Activated CD4-positive, alpha-beta T cell treated with anti-CD3 and anti-CD28 coated beads, Interleukin-2, amount 10 ng/mL, durations not matched to agents 7 days and 5 days (primary cell): ENCODE measurements around the gene DACH1. TPM values are rescaled to one million over a fixed set of nuclear protein-coding genes. Genes with fewer than 3 reads are reported as not detected.

Experiments
- CTCF ChIA-PET: fragments of 350-600 bp; sonication (Branson Sonifier 250); formaldehyde crosslinking; loops from one replicate; lab custom pipeline; 2021; ENCODE audit warnings: antibody characterized with exemption; lab: Charles Lee
- POLR2A ChIA-PET: fragments of 350-600 bp; sonication (Branson Sonifier 250); formaldehyde crosslinking; loops from one replicate; lab custom pipeline; 2021; ENCODE audit warnings: antibody characterized with exemption; lab: Charles Lee
- DNase-seq: peaks from one replicate; pipeline ENCODE4 v3.0.0-alpha.2; 2020
- H3K27ac Mint-ChIP-seq: one replicate; pipeline ENCODE4 v1.8.0; 2021; ENCODE audit warnings: mild to moderate bottlenecking, moderate library complexity, mixed read lengths
- H3K27me3 Mint-ChIP-seq: one replicate; pipeline ENCODE4 v1.8.0; 2021; ENCODE audit warnings: mixed read lengths
- H3K36me3 Mint-ChIP-seq: one replicate; pipeline ENCODE4 v1.8.0; 2021; ENCODE audit warnings: low read depth, mixed read lengths
- H3K4me1 Mint-ChIP-seq: one replicate; pipeline ENCODE4 v1.8.0; 2021; ENCODE audit warnings: mixed read lengths
- H3K4me3 Mint-ChIP-seq: one replicate; pipeline ENCODE4 v1.8.0; 2021; ENCODE audit warnings: mild to moderate bottlenecking, moderate library complexity, mixed read lengths
- H3K9me3 Mint-ChIP-seq: one replicate; pipeline ENCODE4 v1.8.0; 2021; ENCODE audit warnings: mixed read lengths
- total RNA-seq, 2 experiments: library from RNA; stranded (reverse); gene quantifications; one replicate each; pipeline ENCODE4 v1.2.3, GENCODE V29; 2021

DACH1 gene
- total RNA-seq, 2 experiments from 2014 or later, result not detected

DNA sequence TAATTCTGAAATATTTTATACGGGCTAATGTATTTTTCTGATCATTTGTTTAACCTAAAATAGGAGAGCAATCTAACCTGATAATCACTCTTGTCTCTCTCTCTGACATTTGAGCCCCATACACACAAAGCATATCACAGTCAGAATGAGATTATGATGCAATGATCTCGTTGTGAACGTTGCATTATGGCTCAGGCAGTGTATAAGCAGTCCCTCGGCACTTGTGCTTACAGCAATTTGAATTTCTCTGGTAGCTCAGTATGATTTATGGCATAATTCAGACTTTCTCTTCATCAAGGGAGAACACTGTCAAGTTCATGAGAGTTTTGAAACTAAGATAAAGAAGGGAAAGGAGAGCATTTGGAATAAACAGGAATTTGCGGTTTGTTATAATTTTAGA lies 256.1 kb downstream of the DACH1 start:
- Mint-ChIP-seq H3K27me3 (no peaks in the 10 kb centered on the region), H3K4me1 (peaks cover 6% of the 10 kb centered on the region), H3K36me3 (no peaks in the 10 kb centered on the region), H3K4me3 (no peak overlapping the region), H3K27ac (no peak overlapping the region), H3K9me3 (no peaks in the 10 kb centered on the region)
- ChIA-PET CTCF (no interaction called here), POLR2A (no interaction called here)
- no peak for DNase-seq

DNA sequence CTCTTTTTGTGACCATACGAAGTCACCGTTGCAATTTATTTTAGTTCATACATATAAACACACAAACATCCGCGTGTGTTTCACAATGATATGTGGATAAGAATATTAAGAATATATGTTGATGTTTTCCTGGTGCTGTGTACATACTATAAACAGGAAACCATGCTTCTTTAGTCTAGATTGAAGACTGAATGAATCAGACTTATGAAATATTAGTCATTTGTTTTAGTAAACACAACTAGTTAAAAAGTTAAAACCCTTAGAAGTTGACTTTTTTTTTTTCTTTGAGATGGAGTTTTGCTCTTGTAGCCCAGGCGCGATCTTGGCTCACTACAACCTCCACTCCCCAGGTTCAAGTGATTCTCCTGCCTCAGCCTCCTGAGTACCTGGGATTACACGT lies 257.7 kb downstream of the DACH1 start:
- no peaks in the 10 kb centered on the region for H3K9me3 Mint-ChIP-seq
- H3K27me3 Mint-ChIP-seq, result no peaks in the 10 kb centered on the region
- no peak overlapping the region for H3K4me3 Mint-ChIP-seq
- H3K36me3 Mint-ChIP-seq, result no peaks in the 10 kb centered on the region
- no peak for DNase-seq
- H3K4me1 Mint-ChIP-seq, result peaks cover 6% of the 10 kb centered on the region
- CTCF ChIA-PET, result no interaction called here
- POLR2A ChIA-PET, result no interaction called here
- H3K27ac Mint-ChIP-seq, result no peak overlapping the region

DNA sequence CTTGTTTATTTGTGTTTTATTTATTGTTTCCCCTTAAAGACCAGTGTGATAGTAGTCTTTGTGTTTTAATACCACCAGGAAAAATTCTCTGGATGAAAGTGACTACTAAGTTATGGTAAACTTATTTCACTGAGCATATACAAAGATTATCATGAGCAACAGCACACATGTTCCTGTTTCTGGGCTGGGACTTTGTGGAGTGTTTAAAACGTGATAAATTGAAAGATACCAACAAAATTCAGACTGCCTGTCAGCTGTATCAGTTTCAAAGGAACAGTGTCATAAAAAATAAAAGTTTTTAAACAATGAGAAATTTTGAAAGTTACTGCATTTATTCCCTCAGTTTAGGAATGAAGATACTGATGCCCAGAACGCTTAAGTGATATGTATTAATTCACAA lies 259.4 kb downstream of the DACH1 start:
- Mint-ChIP-seq H3K4me3 (no peak overlapping the region), H3K9me3 (no peaks in the 10 kb centered on the region), H3K27me3 (no peaks in the 10 kb centered on the region), H3K27ac (no peak overlapping the region), H3K36me3 (no peaks in the 10 kb centered on the region), H3K4me1 (peaks cover 4% of the 10 kb centered on the region)
- no peak for DNase-seq
- CTCF ChIA-PET, result no interaction called here
- POLR2A ChIA-PET, result no interaction called here

- no peaks in the 10 kb centered on the region for H3K36me3 Mint-ChIP-seq
- H3K4me1 Mint-ChIP-seq, result peaks cover 4% of the 10 kb centered on the region
- H3K4me3 Mint-ChIP-seq, result no peak overlapping the region
- POLR2A ChIA-PET, result no interaction called here
- H3K27me3 Mint-ChIP-seq, result no peaks in the 10 kb centered on the region
- CTCF ChIA-PET, result no interaction called here
- no peak for DNase-seq
- H3K9me3 Mint-ChIP-seq, result no peaks in the 10 kb centered on the region
- no peak overlapping the region for H3K27ac Mint-ChIP-seq
Observed at GRCh38 chr13:71606818-71607217, 260.2 kb downstream of the DACH1 start.

- Mint-ChIP-seq H3K36me3 (no peaks in the 10 kb centered on the region), H3K27me3 (no peaks in the 10 kb centered on the region), H3K27ac (no peak overlapping the region), H3K4me3 (no peak overlapping the region), H3K9me3 (no peaks in the 10 kb centered on the region), H3K4me1 (peaks cover 2% of the 10 kb centered on the region)
- CTCF ChIA-PET, result no interaction called here
- POLR2A ChIA-PET, result no interaction called here
- no peak for DNase-seq
Observed at GRCh38 chr13:71605744-71606143, 261.3 kb downstream of the DACH1 start.

DNA sequence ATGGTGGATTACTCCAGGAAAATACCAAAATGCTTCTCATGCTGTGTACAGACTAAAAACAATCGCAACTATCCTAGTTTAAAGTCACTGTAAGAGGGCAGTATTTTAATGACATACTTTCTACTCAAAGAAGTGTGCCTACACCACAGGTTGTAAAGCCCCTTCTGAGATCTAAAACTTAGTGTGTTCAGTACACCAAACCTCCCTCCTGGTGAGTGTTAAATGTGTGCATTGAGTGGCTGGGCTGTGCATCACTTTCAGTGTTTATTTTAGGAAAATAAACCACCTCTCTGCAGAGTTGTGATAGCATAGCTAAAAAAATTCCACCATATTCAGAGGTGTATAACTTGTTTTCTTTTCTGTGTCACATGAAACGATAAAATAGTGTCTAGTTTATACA lies 263.7 kb downstream of the DACH1 start:
- POLR2A ChIA-PET, result no interaction called here
- no peak overlapping the region for H3K27ac Mint-ChIP-seq

GRCh38 chr13:71602344-71602743 lies 264.7 kb downstream of the DACH1 start:
- ChIA-PET POLR2A (no interaction called here), CTCF (no interaction called here)
- H3K9me3 Mint-ChIP-seq, result no peaks in the 10 kb centered on the region
- H3K27me3 Mint-ChIP-seq, result no peaks in the 10 kb centered on the region
- no peaks in the 10 kb centered on the region for H3K4me1 Mint-ChIP-seq
- no peak overlapping the region for H3K4me3 Mint-ChIP-seq
- H3K27ac Mint-ChIP-seq, result no peak overlapping the region
- no peaks in the 10 kb centered on the region for H3K36me3 Mint-ChIP-seq
- DNase-seq, result no peak

More for the DNA sequence above, 263.7 kb downstream of the DACH1 start:
- CTCF ChIA-PET, result no interaction called here
- Mint-ChIP-seq H3K4me1 (no peaks in the 10 kb centered on the region), H3K4me3 (no peak overlapping the region), H3K27me3 (no peaks in the 10 kb centered on the region), H3K9me3 (no peaks in the 10 kb centered on the region), H3K36me3 (no peaks in the 10 kb centered on the region)
- DNase-seq, result no peak

GRCh38 chr13:71597150-71597549 lies 269.9 kb downstream of the DACH1 start:
- ChIA-PET POLR2A (no interaction called here), CTCF (no interaction called here)
- no peaks in the 10 kb centered on the region for H3K36me3 Mint-ChIP-seq
- no peak overlapping the region for H3K27ac Mint-ChIP-seq
- no peaks in the 10 kb centered on the region for H3K9me3 Mint-ChIP-seq
- DNase-seq, result no peak
- no peaks in the 10 kb centered on the region for H3K4me1 Mint-ChIP-seq
- H3K4me3 Mint-ChIP-seq, result no peak overlapping the region
- H3K27me3 Mint-ChIP-seq, result no peaks in the 10 kb centered on the region

DNA sequence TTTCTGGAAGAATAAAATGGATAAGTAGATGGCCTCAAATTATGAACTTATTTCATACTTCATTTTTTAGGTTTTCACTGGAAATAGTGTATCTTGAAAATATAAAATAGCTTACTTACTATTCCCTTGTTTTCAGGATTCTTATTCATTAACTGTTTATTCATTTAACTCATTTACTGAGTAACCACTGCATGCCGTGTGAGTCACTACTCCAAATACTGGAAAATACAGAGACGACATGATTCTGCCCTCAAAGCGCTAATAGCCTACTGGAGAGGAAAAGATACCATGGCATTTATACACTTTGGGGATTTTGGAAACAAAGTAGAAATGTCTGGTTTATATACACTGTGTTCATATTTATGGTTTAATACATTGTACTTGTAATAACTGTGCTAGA lies 270.9 kb downstream of the DACH1 start:
- H3K4me1 Mint-ChIP-seq, result no peaks in the 10 kb centered on the region
- no peaks in the 10 kb centered on the region for H3K9me3 Mint-ChIP-seq
- no peak overlapping the region for H3K4me3 Mint-ChIP-seq
- H3K27ac Mint-ChIP-seq, result no peak overlapping the region
- ChIA-PET CTCF (no interaction called here), POLR2A (no interaction called here)
- no peaks in the 10 kb centered on the region for H3K27me3 Mint-ChIP-seq
- DNase-seq, result no peak
- no peaks in the 10 kb centered on the region for H3K36me3 Mint-ChIP-seq

GRCh38 chr13:71593566-71593965 lies 273.4 kb downstream of the DACH1 start:
- CTCF ChIA-PET, result no interaction called here
- Mint-ChIP-seq H3K4me3 (no peak overlapping the region), H3K9me3 (no peaks in the 10 kb centered on the region), H3K27me3 (no peaks in the 10 kb centered on the region), H3K36me3 (no peaks in the 10 kb centered on the region), H3K27ac (no peak overlapping the region), H3K4me1 (no peaks in the 10 kb centered on the region)
- POLR2A ChIA-PET, result no interaction called here
- no peak for DNase-seq

DNA sequence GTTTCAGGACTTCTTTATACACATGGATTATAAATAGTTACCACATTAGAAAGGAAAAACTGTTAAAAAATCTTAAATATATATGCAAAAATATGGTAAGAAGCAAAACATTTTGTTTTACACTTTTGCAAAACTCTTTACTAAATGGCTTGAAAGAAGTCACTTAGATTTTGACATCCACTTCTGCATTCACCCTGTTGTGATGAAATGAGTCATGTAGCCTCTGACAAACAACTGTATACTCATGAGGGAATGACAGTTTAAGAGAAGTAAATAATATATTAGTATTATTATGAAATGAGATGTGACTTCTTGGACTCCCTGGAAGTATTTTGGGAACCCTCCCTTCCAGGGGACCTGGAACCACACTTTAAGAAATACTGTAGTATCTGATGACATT lies 275.6 kb downstream of the DACH1 start:
- Mint-ChIP-seq H3K27me3 (no peaks in the 10 kb centered on the region), H3K27ac (no peak overlapping the region), H3K4me1 (no peaks in the 10 kb centered on the region), H3K9me3 (no peaks in the 10 kb centered on the region), H3K4me3 (no peak overlapping the region), H3K36me3 (no peaks in the 10 kb centered on the region)
- DNase-seq, result no peak
- POLR2A ChIA-PET, result no interaction called here
- CTCF ChIA-PET, result no interaction called here

GRCh38 chr13:71590654-71591148 lies 276.3 kb downstream of the DACH1 start:
- no peak for DNase-seq
- POLR2A ChIA-PET, result no interaction called here
- no peaks in the 10 kb centered on the region for H3K36me3 Mint-ChIP-seq
- no peaks in the 10 kb centered on the region for H3K4me1 Mint-ChIP-seq
- CTCF ChIA-PET, result no interaction called here
- no peaks in the 10 kb centered on the region for H3K9me3 Mint-ChIP-seq
- no peak overlapping the region for H3K4me3 Mint-ChIP-seq
- no peak overlapping the region for H3K27ac Mint-ChIP-seq
- H3K27me3 Mint-ChIP-seq, result no peaks in the 10 kb centered on the region

DNA sequence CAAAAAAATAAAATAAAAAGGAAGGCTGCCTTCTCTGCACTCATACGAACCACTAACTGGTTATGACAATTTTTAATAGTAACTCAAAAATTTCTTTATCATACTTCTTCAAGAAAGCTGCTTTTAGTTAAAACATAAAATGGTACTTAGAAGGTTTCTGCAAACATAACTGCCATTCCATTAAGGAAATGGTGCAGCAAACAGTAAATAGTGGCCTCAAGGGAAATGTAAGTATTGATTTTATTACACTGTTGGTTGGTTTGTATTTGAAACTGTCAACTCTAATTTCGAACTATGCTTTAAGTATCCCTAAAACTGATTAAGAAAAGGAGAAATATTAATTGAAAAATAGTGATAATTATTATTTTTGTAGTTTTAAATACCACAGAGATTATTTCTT lies 278.0 kb downstream of the DACH1 start:
- POLR2A ChIA-PET, result no interaction called here
- DNase-seq, result no peak
- no peaks in the 10 kb centered on the region for H3K27me3 Mint-ChIP-seq
- CTCF ChIA-PET, result no interaction called here
- H3K27ac Mint-ChIP-seq, result no peak overlapping the region
- H3K4me3 Mint-ChIP-seq, result no peak overlapping the region
- H3K36me3 Mint-ChIP-seq, result no peaks in the 10 kb centered on the region
- H3K4me1 Mint-ChIP-seq, result no peaks in the 10 kb centered on the region
- H3K9me3 Mint-ChIP-seq, result no peaks in the 10 kb centered on the region

- Mint-ChIP-seq H3K27me3 (no peaks in the 10 kb centered on the region), H3K4me3 (no peak overlapping the region), H3K36me3 (no peaks in the 10 kb centered on the region), H3K9me3 (no peaks in the 10 kb centered on the region), H3K27ac (no peak overlapping the region), H3K4me1 (no peaks in the 10 kb centered on the region)
- ChIA-PET POLR2A (interaction anchor here (0.5 kb wide), 1 partner anchor 141 kb away, joined by 3 read pairs; no protein-coding TSS in a partner anchor), CTCF (no interaction called here)
- no peak for DNase-seq
Observed at GRCh38 chr13:71587817-71588216, 279.2 kb downstream of the DACH1 start.
